IMR-90 (cell line): ENCODE data around the gene PGAP1. TPM values are rescaled to one million over a fixed set of nuclear protein-coding genes. Genes with fewer than 3 reads are reported as not detected.

Experiments
- ATAC-seq: fragments of 200-7000 bp; cut with Tn5 transposase; 2 replicates; pipeline ENCODE4 v1.9.1; 2020; ENCODE audit warnings: low read depth, mild to moderate bottlenecking, moderate library complexity
- BruUV-seq: library from RNA; stranded (reverse); fragments of 400-500 nt; replicated peaks from 2 replicates; lab custom pipeline; 2021; lab: Mats Ljungman, UMichigan
- CTCF ChIA-PET: fragments of 300-600 bp; formaldehyde crosslinking; extraction: SDS; loops from one replicate; lab custom pipeline; 2021; ENCODE audit warnings: antibody characterized with exemption; lab: Yijun Ruan, JAX
- POLR2A ChIA-PET: fragments of 300-600 bp; sonication (Branson Sonifier 250); formaldehyde crosslinking; loops from one replicate; lab custom pipeline; 2022; ENCODE audit warnings: antibody characterized with exemption; ENCODE audit not compliant: unreplicated experiment; lab: Charles Lee
- DNase-seq: peaks from one replicate; pipeline ENCODE4 v3.0.0; 2013
- H2AFZ ChIP-seq: replicated peaks from 2 replicates; pipeline ENCODE3; 2013; ENCODE audit warnings: low read length, mild to moderate bottlenecking; ENCODE audit not compliant: poor library complexity
- H2AK5ac ChIP-seq: 2 replicates; pipeline ENCODE4 v1.6.1; 2013; ENCODE audit warnings: low read depth, low read length, inconsistent platforms
- H2AK9ac ChIP-seq: replicated peaks from 2 replicates; pipeline ENCODE3; 2013; ENCODE audit warnings: mild to moderate bottlenecking, low read depth, low read length, moderate library complexity; ENCODE audit not compliant: poor library complexity
- H2BK120ac ChIP-seq: 2 replicates; pipeline ENCODE4 v1.6.1; 2013; ENCODE audit warnings: low read depth, low read length, inconsistent platforms
- H2BK15ac ChIP-seq: 3 replicates; pipeline ENCODE4 v1.6.1; 2013; ENCODE audit warnings: low read depth, low read length, inconsistent platforms
- H2BK20ac ChIP-seq: 2 replicates; pipeline ENCODE4 v1.6.1; 2013; ENCODE audit warnings: low read depth, mild to moderate bottlenecking, inconsistent platforms, low read length, moderate library complexity
- H2BK5ac ChIP-seq: 2 replicates; pipeline ENCODE4 v1.6.1; 2013; ENCODE audit warnings: mild to moderate bottlenecking, low read depth, low read length, inconsistent platforms; ENCODE audit not compliant: poor library complexity, severe bottlenecking
- H3K14ac ChIP-seq: replicated peaks from 2 replicates; pipeline ENCODE4 v1.6.1; 2013; ENCODE audit warnings: low read depth, low read length, inconsistent platforms
- H3K18ac ChIP-seq: 2 replicates; pipeline ENCODE4 v1.6.1; 2013; ENCODE audit warnings: low read depth, low read length, control low read depth
- H3K23ac ChIP-seq: 2 replicates; pipeline ENCODE4 v1.6.1; 2013; ENCODE audit warnings: low read depth, low read length, inconsistent platforms
- H3K27ac ChIP-seq: 2 replicates; pipeline ENCODE4 v1.5.1; 2013; ENCODE audit warnings: mild to moderate bottlenecking, control low read depth, low read length; ENCODE audit not compliant: insufficient read depth
- H3K27me3 ChIP-seq: 2 replicates; pipeline ENCODE4 v1.6.1; 2013; ENCODE audit warnings: low read length; ENCODE audit not compliant: control insufficient read depth, insufficient read depth
- H3K36me3 ChIP-seq: 2 replicates; pipeline ENCODE4 v1.6.1; 2013; ENCODE audit warnings: low read length, mixed read lengths; ENCODE audit not compliant: control insufficient read depth, insufficient read depth
- H3K4ac ChIP-seq: 2 replicates; pipeline ENCODE4 v1.6.1; 2013; ENCODE audit warnings: low read depth, low read length, inconsistent platforms
- H3K4me1 ChIP-seq: 2 replicates; pipeline ENCODE4 v1.6.1; 2013; ENCODE audit warnings: low read length, mixed read lengths; ENCODE audit not compliant: control insufficient read depth, insufficient read depth
- H3K4me2 ChIP-seq: 2 replicates; pipeline ENCODE4 v1.6.1; 2013; ENCODE audit warnings: low read depth, mild to moderate bottlenecking, control low read depth, low read length, moderate library complexity
- H3K4me3 ChIP-seq: 2 replicates; pipeline ENCODE4 v1.5.1; 2013; ENCODE audit warnings: low read depth, mild to moderate bottlenecking, control low read depth, low read length, moderate library complexity; ENCODE audit not compliant: insufficient read depth
- H3K56ac ChIP-seq: 2 replicates; pipeline ENCODE4 v1.6.1; 2013; ENCODE audit warnings: low read length, inconsistent platforms; ENCODE audit not compliant: insufficient read depth; ENCODE audit errors: extremely low read depth
- H3K79me1 ChIP-seq, 2 experiments: 2 replicates each; pipeline ENCODE4 v1.6.1; 2013; ENCODE audit warnings: low read length in 2 of 2, inconsistent platforms in 1 of 2, low read depth in 1 of 2
- H3K9ac ChIP-seq: 2 replicates; pipeline ENCODE4 v1.6.1; 2013; ENCODE audit warnings: low read depth, low read length, control low read depth
- H3K9me1 ChIP-seq: 2 replicates; pipeline ENCODE4 v1.6.1; 2013; ENCODE audit warnings: low read length, inconsistent platforms; ENCODE audit not compliant: insufficient read depth
- H3K9me3 ChIP-seq: 2 replicates; pipeline ENCODE4 v1.6.1; 2013; ENCODE audit warnings: low read length; ENCODE audit not compliant: control insufficient read depth, insufficient read depth
- H4K20me1 ChIP-seq: 2 replicates; pipeline ENCODE4 v1.6.1; 2013; ENCODE audit warnings: low read length, inconsistent platforms; ENCODE audit not compliant: insufficient read depth
- H4K5ac ChIP-seq: 2 replicates; pipeline ENCODE4 v1.6.1; 2013; ENCODE audit warnings: mild to moderate bottlenecking, low read depth, low read length, control low read depth
- H4K8ac ChIP-seq, 2 experiments: 2 replicates each; pipeline ENCODE4 v1.6.1; 2013; ENCODE audit warnings: low read depth in 2 of 2, low read length in 2 of 2, control low read depth in 1 of 2, inconsistent platforms in 1 of 2
- H4K91ac ChIP-seq: 2 replicates; pipeline ENCODE4 v1.6.1; 2013; ENCODE audit warnings: low read depth, low read length, inconsistent platforms; ENCODE audit not compliant: insufficient read depth
- BHLHE40 ChIP-seq: fragments of 150-350 bp; IDR thresholded peaks from 2 replicates; pipeline ENCODE4 v1.6.1; 2016; ENCODE audit warnings: mild to moderate bottlenecking, low read depth, low read length
- CHD1 ChIP-seq: IDR thresholded peaks from 2 replicates; pipeline ENCODE4 v1.6.1; 2012; ENCODE audit warnings: low read depth, low read length, improper control_type of control experiment
- FOS ChIP-seq: fragments of 150-350 bp; IDR thresholded peaks from 2 replicates; pipeline ENCODE4 v1.6.1; 2016; ENCODE audit warnings: low read depth, low read length
- MAZ ChIP-seq: IDR thresholded peaks from 2 replicates; pipeline ENCODE4 v1.6.1; 2012; ENCODE audit warnings: low read depth, mild to moderate bottlenecking, low read length, improper control_type of control experiment, moderate library complexity, borderline replicate concordance
- MXI1 ChIP-seq: IDR thresholded peaks from 2 replicates; pipeline ENCODE4 v1.6.1; 2012; ENCODE audit warnings: low read depth, mild to moderate bottlenecking, low read length, moderate library complexity, borderline replicate concordance
- NFE2L2 ChIP-seq: fragments of 150-350 bp; IDR thresholded peaks from 2 replicates; pipeline ENCODE4 v1.6.1; 2016; ENCODE audit warnings: low read depth, mild to moderate bottlenecking, low read length
- POLR2A ChIP-seq: IDR thresholded peaks from 2 replicates; pipeline ENCODE4 v1.6.1; 2012; ENCODE audit warnings: mild to moderate bottlenecking, low read depth, low read length
- RAD21 ChIP-seq: IDR thresholded peaks from 2 replicates; pipeline ENCODE4 v1.6.1; 2012; ENCODE audit warnings: low read length, improper control_type of control experiment
- RCOR1 ChIP-seq: IDR thresholded peaks from 2 replicates; pipeline ENCODE4 v1.6.1; 2012; ENCODE audit warnings: mild to moderate bottlenecking, low read length, improper control_type of control experiment; ENCODE audit not compliant: insufficient replicate concordance
- RFX5 ChIP-seq: IDR thresholded peaks from 2 replicates; pipeline ENCODE4 v1.8.0; 2012; ENCODE audit warnings: low read depth, mild to moderate bottlenecking, low read length, moderate library complexity
- SMC3 ChIP-seq: fragments of 150-350 bp; IDR thresholded peaks from 2 replicates; pipeline ENCODE4 v1.6.1; 2016; ENCODE audit warnings: low read depth, mild to moderate bottlenecking, antibody characterized with exemption, low read length, moderate library complexity
- WGBS, 2 experiments: methylation state at CpG; one replicate each; pipeline versions ENCODE4 v1.1.5 to v1.1.7; 2013; ENCODE audit warnings: missing lambda C conversion rate in 2 of 2; ENCODE audit not compliant: insufficient read length in 1 of 2; ENCODE audit errors: extremely low coverage in 2 of 2; 5-methylcytosine and 5-hydroxymethylcytosine counted together
- dilution Hi-C: fragments of 300-500 bp; cut with HindIII; formaldehyde crosslinking; loops from one replicate; pipeline ENCODE4 v1.14.3; 2018; ENCODE audit warnings: low sequenced_read_pairs; ENCODE audit not compliant: unreplicated experiment
- in situ Hi-C: fragments of 300-500 bp; cut with MboI; formaldehyde crosslinking; loops from 3 replicates; pipeline ENCODE4 v1.14.3; 2019; ENCODE audit warnings: low sequenced_read_pairs, inconsistent platforms, mixed read lengths
- intact Hi-C: fragments of 100-400 bp; cut with micrococcal nuclease; formaldehyde crosslinking; loops from 2 replicates; pipeline ENCODE4 v1.10.0; 2022
- polyA plus RNA-seq, 3 experiments: library from polyadenylated mRNA; depleted of rRNA; stranded (reverse); fragments of >200 nt; gene quantifications; 2 replicates each; pipeline ENCODE4 v1.2.3, GENCODE V29; 2012; ENCODE audit warnings: low replicate concordance in 1 of 3
- total RNA-seq: library from RNA; depleted of rRNA; stranded (reverse); fragments of >200 nt; gene quantifications from 2 replicates; pipeline ENCODE4 v1.2.3, GENCODE V29; 2012
- TF ChIP-seq, protein P1 (sequence below): fragments of 150-350 bp; IDR thresholded peaks from 2 replicates; pipeline ENCODE4 v1.6.1; 2017; ENCODE audit warnings: mild to moderate bottlenecking, antibody characterized with exemption, low read length, low read depth

Gene PGAP1
- total and polyA plus RNA-seq, 2 of the 4 experiments (the other 2 are of a cell fraction) = 1.9 to 5.7 TPM

DNA sequence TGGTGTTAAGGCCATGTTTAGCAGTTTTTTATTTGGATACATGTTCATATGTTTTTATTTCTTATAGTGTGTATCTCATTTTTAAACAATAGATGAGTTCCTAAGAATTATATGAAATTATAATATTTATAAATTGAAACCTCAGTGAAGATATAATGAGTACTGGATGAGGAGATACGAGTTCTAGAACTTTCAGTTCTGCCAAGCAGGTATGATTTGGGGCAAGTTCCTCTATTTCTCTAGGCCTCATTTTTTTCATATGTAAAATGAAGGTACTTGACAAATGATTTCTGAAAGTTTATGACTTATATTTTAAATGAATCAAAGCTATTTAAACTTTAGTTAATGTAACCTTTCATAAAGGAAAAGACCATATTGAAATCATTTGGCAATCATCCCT lies 8.2 kb upstream of the PGAP1 start:
- Histone ChIP-seq H3K27me3 (no peaks in the 10 kb centered on the region; the same call in 1 of the 2 replicates), H3K56ac (no peak overlapping the region), H3K4me2 (no peak overlapping the region), H3K36me3 (no peaks in the 10 kb centered on the region), H3K4me3 (no peak overlapping the region), H3K27ac (no peak overlapping the region), H2AK9ac (no peak overlapping the region), H3K23ac (no peak overlapping the region), H4K20me1 (no peaks in the 10 kb centered on the region), H2BK15ac (no peak overlapping the region), H3K18ac (no peak overlapping the region), H3K14ac (no peak overlapping the region), H2AFZ (no peak overlapping the region), H4K5ac (no peak overlapping the region), H4K8ac (no peak overlapping the region), H3K9ac (no peak overlapping the region), H2AK5ac (no peak overlapping the region), H4K91ac (no peak overlapping the region), H3K79me1 (no peaks in the 10 kb centered on the region), H3K9me3 (no peaks in the 10 kb centered on the region), H3K4me1 (no peaks in the 10 kb centered on the region; the same call in 1 of the 2 replicates), H2BK5ac (no peak overlapping the region), H3K9me1 (no peaks in the 10 kb centered on the region), H2BK120ac (no peak overlapping the region), H2BK20ac (no peak overlapping the region), H3K4ac (no peak overlapping the region)
- in situ Hi-C loops = no loop called here
- DNase-seq (no peak), ATAC-seq (no peak)
- ChIA-PET POLR2A (no interaction called here), CTCF (interaction anchor here (1.2 kb wide), 1 partner anchor 14 kb away, joined by 3 read pairs; no protein-coding TSS in a partner anchor)
- intact Hi-C loops = no loop called here
- dilution Hi-C loops = no loop called here
- no CpG with 5 or more reads among the region's 1 CpG for WGBS, 2 experiments
- TF ChIP-seq POLR2A = no peak
- TF ChIP-seq NFE2L2 = no peak
- TF ChIP-seq MAZ = no peak
- TF ChIP-seq BHLHE40 = no peak
- TF ChIP-seq FOS = no peak
- no peak for TF ChIP-seq RCOR1
- TF ChIP-seq RAD21 = no peak
- TF ChIP-seq MXI1 = no peak
- TF ChIP-seq, protein P1, sequence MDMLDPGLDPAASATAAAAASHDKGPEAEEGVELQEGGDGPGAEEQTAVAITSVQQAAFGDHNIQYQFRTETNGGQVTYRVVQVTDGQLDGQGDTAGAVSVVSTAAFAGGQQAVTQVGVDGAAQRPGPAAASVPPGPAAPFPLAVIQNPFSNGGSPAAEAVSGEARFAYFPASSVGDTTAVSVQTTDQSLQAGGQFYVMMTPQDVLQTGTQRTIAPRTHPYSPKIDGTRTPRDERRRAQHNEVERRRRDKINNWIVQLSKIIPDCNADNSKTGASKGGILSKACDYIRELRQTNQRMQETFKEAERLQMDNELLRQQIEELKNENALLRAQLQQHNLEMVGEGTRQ = no peak
- no peak for TF ChIP-seq SMC3
- TF ChIP-seq RFX5 = no peak
- no peak for TF ChIP-seq CHD1
- BruUV-seq = no TSS peak
